HepG2 (cell line): ENCODE measurements around the gene ITGAX.
"Not testable (repeated sequence)": the region's sequence is repeated elsewhere in the genome, so short reads cannot be mapped to it uniquely, and the experiment has no call there.

Experiments used
- CEBPZ ChIP-seq: IDR thresholded peaks from 2 replicates; pipeline ENCODE4 v1.6.1; 2012; ENCODE audit warnings: low read length, improper control_type of control experiment
- CTCF ChIP-seq: sonication (generic); formaldehyde crosslinking; IDR thresholded peaks from 2 replicates; pipeline ENCODE4 v1.5.0; 2020; ENCODE audit warnings: mild to moderate bottlenecking, missing genetic modification reagents, moderate library complexity
- GABPA ChIP-seq, 2 experiments: IDR thresholded peaks; 2 replicates each; pipeline ENCODE4 v1.6.1; 2011 to 2016; ENCODE audit warnings: low read depth in 2 of 2, low read length in 1 of 2, missing biosample characterization in 1 of 2, missing genetic modification characterization in 1 of 2
- HCFC1 ChIP-seq: fragments of 150-350 bp; IDR thresholded peaks from 2 replicates; pipeline ENCODE4 v1.6.1; 2014; ENCODE audit warnings: low read depth, low read length
- JUND ChIP-seq: sonication (generic); formaldehyde crosslinking; IDR thresholded peaks from 2 replicates; pipeline ENCODE4 v1.8.0; 2022; ENCODE audit warnings: mild to moderate bottlenecking, missing genetic modification reagents
- MAFF ChIP-seq: IDR thresholded peaks from 2 replicates; pipeline ENCODE4 v1.6.1; 2011; ENCODE audit warnings: low read depth, low read length, improper control_type of control experiment
- MAX ChIP-seq: IDR thresholded peaks from 2 replicates; pipeline ENCODE4 v1.6.1; 2012; ENCODE audit warnings: inconsistent platforms
- MAZ ChIP-seq, 2 experiments: sonication (generic) in 1 of 2; formaldehyde crosslinking in 1 of 2; IDR thresholded peaks; 2 replicates each; pipeline versions ENCODE4 v1.5.0 to v1.6.1; 2012 to 2020; ENCODE audit warnings: low read depth in 2 of 2, mild to moderate bottlenecking in 2 of 2, borderline replicate concordance in 1 of 2, improper control_type of control experiment in 1 of 2, low read length in 1 of 2, missing genetic modification reagents in 1 of 2, moderate library complexity in 1 of 2
- MED1 ChIP-seq: sonication (generic); formaldehyde crosslinking; IDR thresholded peaks from 2 replicates; pipeline ENCODE4 v1.4.0; 2020; ENCODE audit warnings: missing genetic modification reagents
- SUZ12 ChIP-seq: fragments of 150-350 bp; IDR thresholded peaks from 2 replicates; pipeline ENCODE4 v1.6.1; 2014; ENCODE audit warnings: low read depth, low read length
- TARDBP ChIP-seq: sonication (generic); formaldehyde crosslinking; IDR thresholded peaks from 2 replicates; pipeline ENCODE4 v1.8.0; 2022; ENCODE audit warnings: mild to moderate bottlenecking, missing genetic modification reagents
- ZNF512 ChIP-seq: sonication (generic); formaldehyde crosslinking; IDR thresholded peaks from 2 replicates; pipeline ENCODE4 v1.4.0; 2020; ENCODE audit warnings: mild to moderate bottlenecking, missing genetic modification reagents
- ZNF614 ChIP-seq: IDR thresholded peaks from 2 replicates; pipeline ENCODE4 v1.6.1; 2018; ENCODE audit warnings: missing biosample characterization, missing genetic modification reagents, inconsistent platforms, borderline replicate concordance

- not testable (repeated sequence) for TF ChIP-seq MAFF; ZNF614 (CRISPR knock-in tag); TARDBP (CRISPR knock-in tag); ZNF512; MED1 (CRISPR knock-in tag); HCFC1; MAX; CEBPZ; GABPA (IDR thresholded peaks at IDR 0.05; ENCODE audit: low read depth, low read length); GABPA (CRISPR knock-in tag; IDR thresholded peaks at IDR 0.05; ENCODE audit: low read depth); MAZ (IDR thresholded peaks at IDR 0.05; ENCODE audit: borderline replicate concordance, low read depth, low read length); MAZ (CRISPR knock-in tag; IDR thresholded peaks at IDR 0.05; ENCODE audit: low read depth); SUZ12; JUND (CRISPR knock-in tag); CTCF (CRISPR knock-in tag)
Observed at GRCh38 chr16:31308381-31308780, 46.6 kb upstream of the ITGAX start.
